HepG2 (cell line): ENCODE measurements around the gene ZNF740.

ENCODE experiments used
- ELF1 ChIP-seq: sonication (generic); formaldehyde crosslinking; IDR thresholded peaks from 2 replicates; pipeline ENCODE4 v1.4.0; 2020; ENCODE audit warnings: missing genetic modification reagents
- MLLT10 ChIP-seq: sonication (generic); formaldehyde crosslinking; IDR thresholded peaks from 2 replicates; pipeline ENCODE4 v1.4.0; 2020; ENCODE audit warnings: missing genetic modification reagents
- RAD21 ChIP-seq: fragments of 450-650 bp; formaldehyde crosslinking; IDR thresholded peaks from 2 replicates; pipeline ENCODE4 v1.5.0; 2020; ENCODE audit warnings: mild to moderate bottlenecking
- TCF12 ChIP-seq, 2 experiments: fragments of 450-650 bp in 1 of 2; sonication (generic) in 1 of 2; formaldehyde crosslinking in 1 of 2; IDR thresholded peaks; 2 replicates each; pipeline versions ENCODE4 v1.6.1 to v1.8.0; 2017 to 2022; ENCODE audit warnings: antibody characterized with exemption in 1 of 2, mild to moderate bottlenecking in 1 of 2, missing genetic modification reagents in 1 of 2, moderate library complexity in 1 of 2
- ZBTB20 ChIP-seq: sonication (generic); formaldehyde crosslinking; IDR thresholded peaks from 2 replicates; pipeline ENCODE4 v1.8.1; 2023; ENCODE audit warnings: missing genetic modification reagents, low read depth, mild to moderate bottlenecking, borderline replicate concordance
- ZZZ3 ChIP-seq: sonication (generic); formaldehyde crosslinking; IDR thresholded peaks from 2 replicates; pipeline ENCODE4 v1.4.0; 2020; ENCODE audit warnings: missing genetic modification reagents, mild to moderate bottlenecking, borderline replicate concordance
- TF ChIP-seq, protein P1 (sequence below): sonication (generic); formaldehyde crosslinking; IDR thresholded peaks from 2 replicates; pipeline ENCODE4 v1.4.0; 2020; ENCODE audit warnings: missing genetic modification reagents
- TF ChIP-seq, protein P2 (sequence below): sonication (generic); formaldehyde crosslinking; IDR thresholded peaks from 2 replicates; pipeline ENCODE4 v1.8.0; 2022; ENCODE audit warnings: missing genetic modification reagents, low read depth, mild to moderate bottlenecking, borderline replicate concordance
- TF ChIP-seq, protein P3 (sequence below): sonication (generic); formaldehyde crosslinking; conservative IDR thresholded peaks from 2 replicates; pipeline ENCODE4 v1.4.0; 2020; ENCODE audit warnings: missing genetic modification reagents
- TF ChIP-seq, protein P4 (sequence below): sonication (generic); formaldehyde crosslinking; IDR thresholded peaks from 2 replicates; pipeline ENCODE4 v1.5.0; 2020; ENCODE audit warnings: mild to moderate bottlenecking, missing genetic modification reagents, moderate library complexity
- TF ChIP-seq, protein P5 (sequence below): sonication (generic); formaldehyde crosslinking; IDR thresholded peaks from 2 replicates; pipeline ENCODE4 v1.5.0; 2020; ENCODE audit warnings: mild to moderate bottlenecking, missing genetic modification reagents, borderline replicate concordance

DNA sequence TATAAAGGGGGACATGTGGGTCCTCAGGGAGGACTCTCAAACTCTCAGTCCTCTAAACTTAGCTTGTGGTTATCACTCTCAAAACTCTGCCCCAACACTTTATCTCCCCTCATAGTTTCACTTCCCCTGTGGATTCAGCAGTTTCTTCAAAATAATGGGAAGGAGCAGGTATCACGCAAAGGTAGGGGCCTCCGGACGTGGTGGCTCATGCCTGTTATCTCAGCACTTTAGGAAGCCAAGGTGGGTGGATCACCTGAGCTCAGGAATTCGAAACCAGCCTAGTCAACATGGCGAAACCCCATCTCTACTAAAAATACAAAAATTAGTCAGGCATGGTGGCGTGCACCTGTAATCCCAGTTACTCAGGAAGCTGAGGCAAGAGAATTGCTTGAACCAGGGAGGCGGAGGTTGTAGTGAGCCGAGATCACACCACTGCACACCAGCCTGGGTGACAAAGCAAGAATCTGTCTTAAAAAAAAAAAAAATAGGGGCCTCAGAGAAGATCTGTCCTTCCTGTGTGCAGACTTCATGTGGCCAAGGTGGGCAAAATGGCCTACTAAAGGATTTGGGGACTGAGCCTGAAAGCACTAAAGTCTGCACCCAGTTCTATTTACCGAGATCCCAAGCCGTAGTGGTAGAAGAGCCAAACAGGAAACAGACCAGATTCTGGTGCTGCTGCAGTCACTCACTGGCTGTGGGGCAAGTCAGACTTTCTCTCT lies 20.1 kb downstream of the ZNF740 start:
- TF ChIP-seq, protein P1, sequence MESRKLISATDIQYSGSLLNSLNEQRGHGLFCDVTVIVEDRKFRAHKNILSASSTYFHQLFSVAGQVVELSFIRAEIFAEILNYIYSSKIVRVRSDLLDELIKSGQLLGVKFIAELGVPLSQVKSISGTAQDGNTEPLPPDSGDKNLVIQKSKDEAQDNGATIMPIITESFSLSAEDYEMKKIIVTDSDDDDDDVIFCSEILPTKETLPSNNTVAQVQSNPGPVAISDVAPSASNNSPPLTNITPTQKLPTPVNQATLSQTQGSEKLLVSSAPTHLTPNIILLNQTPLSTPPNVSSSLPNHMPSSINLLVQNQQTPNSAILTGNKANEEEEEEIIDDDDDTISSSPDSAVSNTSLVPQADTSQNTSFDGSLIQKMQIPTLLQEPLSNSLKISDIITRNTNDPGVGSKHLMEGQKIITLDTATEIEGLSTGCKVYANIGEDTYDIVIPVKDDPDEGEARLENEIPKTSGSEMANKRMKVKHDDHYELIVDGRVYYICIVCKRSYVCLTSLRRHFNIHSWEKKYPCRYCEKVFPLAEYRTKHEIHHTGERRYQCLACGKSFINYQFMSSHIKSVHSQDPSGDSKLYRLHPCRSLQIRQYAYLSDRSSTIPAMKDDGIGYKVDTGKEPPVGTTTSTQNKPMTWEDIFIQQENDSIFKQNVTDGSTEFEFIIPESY (CRISPR knock-in tag): no peak
- TF ChIP-seq, protein P2, sequence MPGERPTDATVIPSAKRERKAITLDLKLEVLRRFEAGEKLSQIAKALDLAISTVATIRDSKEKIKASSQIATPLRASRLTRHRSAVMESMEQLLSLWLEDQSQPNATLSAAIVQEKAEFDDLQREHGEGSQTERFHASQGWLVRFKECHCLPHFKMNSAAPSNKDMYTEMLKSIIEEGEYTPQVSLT (CRISPR knock-in tag): no peak
- TF ChIP-seq RAD21 (CRISPR knock-in tag): no peak
- no peak for TF ChIP-seq ZZZ3
- TF ChIP-seq, protein P3, sequence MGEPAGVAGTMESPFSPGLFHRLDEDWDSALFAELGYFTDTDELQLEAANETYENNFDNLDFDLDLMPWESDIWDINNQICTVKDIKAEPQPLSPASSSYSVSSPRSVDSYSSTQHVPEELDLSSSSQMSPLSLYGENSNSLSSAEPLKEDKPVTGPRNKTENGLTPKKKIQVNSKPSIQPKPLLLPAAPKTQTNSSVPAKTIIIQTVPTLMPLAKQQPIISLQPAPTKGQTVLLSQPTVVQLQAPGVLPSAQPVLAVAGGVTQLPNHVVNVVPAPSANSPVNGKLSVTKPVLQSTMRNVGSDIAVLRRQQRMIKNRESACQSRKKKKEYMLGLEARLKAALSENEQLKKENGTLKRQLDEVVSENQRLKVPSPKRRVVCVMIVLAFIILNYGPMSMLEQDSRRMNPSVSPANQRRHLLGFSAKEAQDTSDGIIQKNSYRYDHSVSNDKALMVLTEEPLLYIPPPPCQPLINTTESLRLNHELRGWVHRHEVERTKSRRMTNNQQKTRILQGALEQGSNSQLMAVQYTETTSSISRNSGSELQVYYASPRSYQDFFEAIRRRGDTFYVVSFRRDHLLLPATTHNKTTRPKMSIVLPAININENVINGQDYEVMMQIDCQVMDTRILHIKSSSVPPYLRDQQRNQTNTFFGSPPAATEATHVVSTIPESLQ (CRISPR knock-in tag): no peak
- no peak for TF ChIP-seq TCF12 (IDR thresholded peaks at IDR 0.05)
- TF ChIP-seq TCF12 (CRISPR knock-in tag; IDR thresholded peaks at IDR 0.05): no peak
- TF ChIP-seq, protein P4, sequence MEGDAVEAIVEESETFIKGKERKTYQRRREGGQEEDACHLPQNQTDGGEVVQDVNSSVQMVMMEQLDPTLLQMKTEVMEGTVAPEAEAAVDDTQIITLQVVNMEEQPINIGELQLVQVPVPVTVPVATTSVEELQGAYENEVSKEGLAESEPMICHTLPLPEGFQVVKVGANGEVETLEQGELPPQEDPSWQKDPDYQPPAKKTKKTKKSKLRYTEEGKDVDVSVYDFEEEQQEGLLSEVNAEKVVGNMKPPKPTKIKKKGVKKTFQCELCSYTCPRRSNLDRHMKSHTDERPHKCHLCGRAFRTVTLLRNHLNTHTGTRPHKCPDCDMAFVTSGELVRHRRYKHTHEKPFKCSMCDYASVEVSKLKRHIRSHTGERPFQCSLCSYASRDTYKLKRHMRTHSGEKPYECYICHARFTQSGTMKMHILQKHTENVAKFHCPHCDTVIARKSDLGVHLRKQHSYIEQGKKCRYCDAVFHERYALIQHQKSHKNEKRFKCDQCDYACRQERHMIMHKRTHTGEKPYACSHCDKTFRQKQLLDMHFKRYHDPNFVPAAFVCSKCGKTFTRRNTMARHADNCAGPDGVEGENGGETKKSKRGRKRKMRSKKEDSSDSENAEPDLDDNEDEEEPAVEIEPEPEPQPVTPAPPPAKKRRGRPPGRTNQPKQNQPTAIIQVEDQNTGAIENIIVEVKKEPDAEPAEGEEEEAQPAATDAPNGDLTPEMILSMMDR (CRISPR knock-in tag): no peak
- no peak for TF ChIP-seq MLLT10
- no peak for TF ChIP-seq ZBTB20
- TF ChIP-seq, protein P5, sequence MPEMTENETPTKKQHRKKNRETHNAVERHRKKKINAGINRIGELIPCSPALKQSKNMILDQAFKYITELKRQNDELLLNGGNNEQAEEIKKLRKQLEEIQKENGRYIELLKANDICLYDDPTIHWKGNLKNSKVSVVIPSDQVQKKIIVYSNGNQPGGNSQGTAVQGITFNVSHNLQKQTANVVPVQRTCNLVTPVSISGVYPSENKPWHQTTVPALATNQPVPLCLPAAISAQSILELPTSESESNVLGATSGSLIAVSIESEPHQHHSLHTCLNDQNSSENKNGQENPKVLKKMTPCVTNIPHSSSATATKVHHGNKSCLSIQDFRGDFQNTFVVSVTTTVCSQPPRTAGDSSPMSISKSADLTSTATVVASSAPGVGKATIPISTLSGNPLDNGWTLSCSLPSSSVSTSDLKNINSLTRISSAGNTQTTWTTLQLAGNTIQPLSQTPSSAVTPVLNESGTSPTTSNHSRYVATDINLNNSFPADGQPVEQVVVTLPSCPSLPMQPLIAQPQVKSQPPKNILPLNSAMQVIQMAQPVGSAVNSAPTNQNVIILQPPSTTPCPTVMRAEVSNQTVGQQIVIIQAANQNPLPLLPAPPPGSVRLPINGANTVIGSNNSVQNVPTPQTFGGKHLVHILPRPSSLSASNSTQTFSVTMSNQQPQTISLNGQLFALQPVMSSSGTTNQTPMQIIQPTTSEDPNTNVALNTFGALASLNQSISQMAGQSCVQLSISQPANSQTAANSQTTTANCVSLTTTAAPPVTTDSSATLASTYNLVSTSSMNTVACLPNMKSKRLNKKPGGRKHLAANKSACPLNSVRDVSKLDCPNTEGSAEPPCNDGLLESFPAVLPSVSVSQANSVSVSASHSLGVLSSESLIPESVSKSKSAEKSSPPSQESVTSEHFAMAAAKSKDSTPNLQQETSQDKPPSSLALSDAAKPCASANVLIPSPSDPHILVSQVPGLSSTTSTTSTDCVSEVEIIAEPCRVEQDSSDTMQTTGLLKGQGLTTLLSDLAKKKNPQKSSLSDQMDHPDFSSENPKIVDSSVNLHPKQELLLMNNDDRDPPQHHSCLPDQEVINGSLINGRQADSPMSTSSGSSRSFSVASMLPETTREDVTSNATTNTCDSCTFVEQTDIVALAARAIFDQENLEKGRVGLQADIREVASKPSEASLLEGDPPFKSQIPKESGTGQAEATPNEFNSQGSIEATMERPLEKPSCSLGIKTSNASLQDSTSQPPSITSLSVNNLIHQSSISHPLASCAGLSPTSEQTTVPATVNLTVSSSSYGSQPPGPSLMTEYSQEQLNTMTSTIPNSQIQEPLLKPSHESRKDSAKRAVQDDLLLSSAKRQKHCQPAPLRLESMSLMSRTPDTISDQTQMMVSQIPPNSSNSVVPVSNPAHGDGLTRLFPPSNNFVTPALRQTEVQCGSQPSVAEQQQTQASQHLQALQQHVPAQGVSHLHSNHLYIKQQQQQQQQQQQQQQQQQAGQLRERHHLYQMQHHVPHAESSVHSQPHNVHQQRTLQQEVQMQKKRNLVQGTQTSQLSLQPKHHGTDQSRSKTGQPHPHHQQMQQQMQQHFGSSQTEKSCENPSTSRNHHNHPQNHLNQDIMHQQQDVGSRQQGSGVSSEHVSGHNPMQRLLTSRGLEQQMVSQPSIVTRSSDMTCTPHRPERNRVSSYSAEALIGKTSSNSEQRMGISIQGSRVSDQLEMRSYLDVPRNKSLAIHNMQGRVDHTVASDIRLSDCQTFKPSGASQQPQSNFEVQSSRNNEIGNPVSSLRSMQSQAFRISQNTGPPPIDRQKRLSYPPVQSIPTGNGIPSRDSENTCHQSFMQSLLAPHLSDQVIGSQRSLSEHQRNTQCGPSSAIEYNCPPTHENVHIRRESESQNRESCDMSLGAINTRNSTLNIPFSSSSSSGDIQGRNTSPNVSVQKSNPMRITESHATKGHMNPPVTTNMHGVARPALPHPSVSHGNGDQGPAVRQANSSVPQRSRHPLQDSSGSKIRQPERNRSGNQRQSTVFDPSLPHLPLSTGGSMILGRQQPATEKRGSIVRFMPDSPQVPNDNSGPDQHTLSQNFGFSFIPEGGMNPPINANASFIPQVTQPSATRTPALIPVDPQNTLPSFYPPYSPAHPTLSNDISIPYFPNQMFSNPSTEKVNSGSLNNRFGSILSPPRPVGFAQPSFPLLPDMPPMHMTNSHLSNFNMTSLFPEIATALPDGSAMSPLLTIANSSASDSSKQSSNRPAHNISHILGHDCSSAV: no peak
- TF ChIP-seq ELF1 (CRISPR knock-in tag): no peak
